GM18511 (cell line): ENCODE measurements around the gene PTPRD.
"Not testable (repeated sequence)": the region's sequence is repeated elsewhere in the genome, so short reads cannot be mapped to it uniquely, and the experiment has no call there.

Source experiments
- ATAC-seq: cut with Tn5 transposase; IDR thresholded peaks from one replicate; pipeline ENCODE4 v1.9.1; 2021; ENCODE audit warnings: mild to moderate bottlenecking, moderate library complexity; ENCODE audit not compliant: unreplicated experiment

PTPRD gene

DNA sequence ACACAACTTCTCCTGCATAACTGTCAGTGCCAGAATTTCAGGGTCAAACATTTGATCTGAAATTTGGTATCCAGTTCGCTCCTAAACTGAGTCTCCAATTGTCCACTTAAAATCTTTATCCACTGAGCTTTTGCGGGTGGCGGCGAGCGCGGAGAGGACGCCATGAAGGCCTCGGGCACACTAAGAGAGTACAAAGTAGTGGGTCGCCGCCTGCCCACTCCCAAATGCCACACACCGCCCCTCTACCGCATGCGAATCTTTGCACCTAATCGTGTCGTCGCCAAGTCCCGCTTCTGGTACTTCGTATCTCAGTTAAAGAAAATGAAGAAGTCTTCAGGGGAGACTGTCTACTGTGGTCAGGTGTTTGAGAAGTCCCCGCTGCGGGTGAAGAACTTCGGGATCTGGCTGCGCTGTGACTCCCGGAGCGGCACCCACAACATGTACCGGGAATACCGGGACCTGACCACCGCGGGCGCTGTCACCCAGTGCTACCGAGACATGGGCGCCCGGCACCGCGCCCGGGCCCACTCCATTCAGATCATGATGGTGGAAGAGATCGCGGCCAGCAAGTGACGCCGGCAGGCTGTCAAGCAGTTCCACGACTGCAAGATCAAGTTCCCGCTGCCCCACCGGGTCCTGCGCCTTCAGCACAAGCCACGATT is 1899.5 kb downstream of the PTPRD start:
- no peak for ATAC-seq

DNA sequence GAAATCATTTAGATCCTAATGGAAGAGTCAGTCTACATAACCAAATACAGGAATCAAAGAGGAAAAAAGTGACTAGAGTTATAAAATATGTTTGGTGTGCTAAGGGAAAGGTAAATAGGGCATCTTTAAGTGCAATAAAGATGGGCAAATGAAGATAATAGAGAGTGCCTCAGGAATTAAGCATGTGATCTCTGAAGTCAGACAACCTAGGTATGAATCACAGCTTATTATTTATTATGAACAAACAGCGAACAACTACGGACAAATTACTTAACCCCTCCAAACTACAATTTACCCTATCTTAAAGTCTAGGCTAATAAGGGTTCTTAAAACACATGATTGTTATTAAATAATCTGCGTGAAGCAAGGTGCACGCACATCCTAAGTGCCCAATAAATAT is 1903.1 kb downstream of the PTPRD start:
- no peak for ATAC-seq

DNA sequence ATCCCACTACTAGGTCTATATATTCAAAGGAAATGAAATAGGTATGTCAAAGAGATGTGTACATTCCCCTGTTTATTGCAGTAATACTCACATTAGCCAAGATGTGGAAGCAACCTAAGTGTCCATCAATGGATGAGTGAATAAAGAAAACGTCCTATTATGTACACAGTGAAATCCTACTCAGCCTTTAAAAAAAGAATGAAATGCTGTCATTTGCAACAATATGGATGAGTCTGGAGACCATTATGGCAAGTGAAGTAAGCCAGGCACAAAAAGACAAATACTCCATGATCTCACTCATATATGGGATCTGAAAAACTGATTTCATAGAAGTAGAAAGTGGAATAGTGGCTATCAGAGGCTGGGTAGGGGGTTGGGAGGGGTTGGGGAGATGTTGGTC is 1904.1 kb downstream of the PTPRD start:
- ATAC-seq, result no peak

DNA sequence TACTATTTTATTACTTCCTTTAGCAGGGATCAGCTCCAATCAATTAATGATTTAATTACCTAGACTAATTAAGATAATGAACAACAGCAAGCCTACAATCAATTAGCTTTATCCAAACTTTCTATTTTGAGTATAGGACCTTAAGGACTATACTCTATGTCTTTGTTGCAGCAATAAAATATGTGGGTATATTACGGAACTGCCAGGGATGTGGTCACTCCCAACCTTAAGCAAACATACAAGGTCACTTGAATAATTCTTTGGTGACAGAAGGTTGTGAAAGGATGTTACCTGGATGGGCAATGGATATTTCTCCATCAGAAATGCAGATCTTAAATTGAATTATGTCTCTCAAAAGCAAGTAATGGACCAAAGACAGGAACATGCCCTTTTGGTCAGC is 1905.8 kb downstream of the PTPRD start:
- no peak for ATAC-seq

DNA sequence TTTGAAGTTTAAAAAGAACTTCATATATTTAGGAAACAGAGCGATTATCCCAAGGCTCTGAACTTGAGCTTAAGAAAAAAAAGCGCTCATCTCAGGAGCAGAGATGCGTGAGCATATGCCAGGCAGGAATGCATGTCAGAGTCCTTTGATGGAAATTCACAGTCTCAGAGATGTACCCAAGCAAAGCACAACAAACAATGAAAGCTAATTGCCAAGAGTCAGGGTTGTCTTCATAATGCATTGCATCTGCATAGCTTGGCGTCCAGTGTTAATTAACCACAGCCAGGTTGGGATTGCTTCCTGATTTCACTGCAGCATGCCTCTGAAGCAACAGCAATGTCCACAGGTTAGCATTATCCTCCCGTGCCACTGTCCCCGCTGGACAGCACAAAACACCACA is 1906.3 kb downstream of the PTPRD start:
- ATAC-seq, result no peak

DNA sequence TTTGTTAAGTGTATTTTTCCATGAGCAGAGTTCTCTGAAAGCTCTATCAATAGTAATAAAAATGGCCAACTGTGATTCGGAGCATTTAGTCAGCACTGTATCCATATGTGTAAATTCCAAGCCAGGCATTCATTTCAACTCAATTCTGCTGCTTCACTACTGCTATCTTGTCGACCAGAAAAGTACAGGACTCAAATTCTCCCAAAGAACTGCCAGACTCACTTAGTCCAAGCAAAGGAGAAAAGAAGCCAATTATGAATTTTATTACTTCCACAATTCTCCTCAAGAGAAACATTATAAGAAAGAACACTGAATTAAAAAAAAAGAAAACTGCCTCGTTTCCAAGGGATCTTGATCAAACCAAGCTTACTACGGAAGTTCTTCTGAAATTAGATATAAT is 1906.9 kb downstream of the PTPRD start:
- no peak for ATAC-seq

DNA sequence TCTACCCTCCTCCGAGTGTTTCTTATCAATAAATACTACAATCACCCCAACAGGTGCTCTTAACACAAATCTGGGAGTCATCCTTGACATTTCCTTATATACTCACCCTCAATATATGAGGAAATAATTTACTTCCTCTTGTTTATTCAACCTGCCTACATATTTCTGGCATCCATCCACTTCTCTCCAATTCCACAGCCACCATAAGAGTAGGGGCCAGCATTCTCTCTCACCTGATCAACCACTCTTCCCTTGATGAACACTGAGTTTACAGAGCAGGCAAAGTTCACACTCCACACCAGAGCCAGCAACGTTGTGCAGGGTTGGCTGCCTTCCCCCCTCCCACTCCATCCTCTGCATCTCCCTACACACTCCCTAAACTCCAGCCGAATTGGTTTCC is 1908.9 kb downstream of the PTPRD start:
- no peak for ATAC-seq

DNA sequence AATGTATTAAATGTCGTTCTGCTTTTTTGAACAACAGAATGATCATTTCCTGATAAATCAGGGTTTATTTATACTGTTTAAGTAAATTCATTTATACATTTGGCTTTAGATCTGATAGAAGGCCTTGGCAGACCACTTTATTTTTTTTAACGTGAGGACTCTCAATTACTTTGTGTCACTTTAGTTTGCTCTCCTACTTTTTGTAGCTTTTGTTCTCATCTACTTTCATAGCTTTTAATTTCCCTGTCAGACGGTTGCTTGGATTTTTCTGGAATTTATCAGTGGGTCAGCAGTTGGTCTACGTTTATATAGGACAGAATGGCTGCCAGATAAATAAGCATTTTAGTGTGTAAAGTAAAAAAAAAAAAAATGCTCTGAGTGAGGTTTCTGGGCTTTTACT is 1910.9 kb downstream of the PTPRD start:
- ATAC-seq, result no peak

DNA sequence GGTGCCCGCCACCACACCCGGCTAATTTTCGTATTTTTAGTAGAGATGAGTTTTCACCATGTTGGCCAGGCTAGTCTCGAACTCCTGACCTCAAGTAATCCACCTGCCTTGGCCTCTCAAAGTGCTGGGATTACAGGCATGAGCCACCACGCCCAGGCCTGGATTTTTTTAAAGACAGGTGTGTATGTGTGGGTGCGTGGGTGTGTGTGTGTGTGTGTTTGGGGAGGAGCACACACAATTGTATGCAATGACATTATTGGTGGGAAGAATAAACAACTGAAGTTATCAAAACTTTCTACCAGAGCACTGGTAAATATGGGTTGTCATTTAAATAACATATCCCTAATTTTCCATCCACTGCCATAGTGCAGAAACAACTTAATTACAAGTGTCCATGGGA is 1915.2 kb downstream of the PTPRD start:
- ATAC-seq, result not testable (repeated sequence)

DNA sequence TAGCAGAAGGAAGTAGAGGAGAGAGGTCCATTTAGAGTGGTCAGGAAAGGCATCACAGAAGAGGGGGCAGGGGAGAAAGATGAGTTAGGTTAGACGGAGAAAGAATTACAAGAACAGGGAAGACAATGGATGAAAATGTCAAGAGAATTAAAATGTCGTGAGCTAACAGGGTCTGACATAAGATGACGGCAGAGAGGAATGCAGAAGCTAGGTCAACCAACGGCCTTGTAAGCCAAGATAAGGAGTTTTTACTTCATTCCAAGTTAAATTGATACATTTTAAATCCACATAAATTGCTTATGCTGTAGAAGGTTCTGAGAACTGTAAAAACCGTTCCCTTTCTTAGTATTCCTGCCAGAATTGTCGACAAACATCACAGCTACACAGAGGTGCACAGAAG is 1916.3 kb downstream of the PTPRD start:
- no peak for ATAC-seq

DNA sequence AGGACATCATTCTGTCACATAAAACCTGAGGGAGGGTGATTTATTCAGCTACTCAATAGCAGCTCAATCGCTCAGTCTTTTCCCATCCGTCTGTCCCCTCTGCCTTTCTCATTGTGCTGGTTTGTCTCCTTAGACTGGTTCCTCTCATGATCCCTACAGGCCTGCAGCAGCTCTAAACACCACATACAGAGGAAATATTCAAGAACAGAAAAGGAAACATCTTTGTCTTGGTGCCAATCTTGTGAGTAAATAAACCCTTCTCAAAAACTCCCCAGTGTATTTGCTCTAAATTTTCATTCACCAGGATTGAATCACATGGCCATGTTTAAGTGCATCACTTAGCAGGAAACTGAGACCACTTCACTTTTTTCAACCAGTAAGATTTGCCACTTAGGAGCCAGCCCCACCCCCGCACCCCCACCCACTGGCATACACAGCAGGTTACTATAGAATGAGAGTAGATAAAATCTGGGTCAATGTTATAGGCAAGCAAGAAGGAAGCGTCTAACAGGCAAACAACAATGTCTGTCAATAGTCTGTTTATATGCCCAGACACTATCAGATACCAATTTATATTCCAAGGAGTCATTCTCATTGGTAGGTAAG is 1917.7 kb downstream of the PTPRD start:
- no peak for ATAC-seq

DNA sequence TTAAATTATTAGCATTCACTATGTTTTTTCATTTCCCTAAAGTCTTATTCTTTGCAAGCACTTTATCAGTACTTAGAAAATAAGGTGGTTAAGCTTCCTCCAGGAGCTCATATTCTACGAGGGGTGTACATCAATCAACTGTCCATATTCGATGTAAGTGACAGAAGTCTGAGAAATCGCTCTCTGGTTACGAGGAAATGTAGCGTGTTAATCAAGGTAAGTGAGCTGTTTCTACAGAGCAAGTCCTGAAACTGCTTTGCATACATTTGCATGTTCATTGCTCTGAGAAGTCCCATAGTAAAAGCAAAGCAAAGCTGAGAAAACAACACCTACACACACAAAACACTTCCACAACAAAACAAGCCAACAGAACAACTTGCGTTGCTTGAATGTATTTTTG is 1919.3 kb downstream of the PTPRD start:
- no peak for ATAC-seq

DNA sequence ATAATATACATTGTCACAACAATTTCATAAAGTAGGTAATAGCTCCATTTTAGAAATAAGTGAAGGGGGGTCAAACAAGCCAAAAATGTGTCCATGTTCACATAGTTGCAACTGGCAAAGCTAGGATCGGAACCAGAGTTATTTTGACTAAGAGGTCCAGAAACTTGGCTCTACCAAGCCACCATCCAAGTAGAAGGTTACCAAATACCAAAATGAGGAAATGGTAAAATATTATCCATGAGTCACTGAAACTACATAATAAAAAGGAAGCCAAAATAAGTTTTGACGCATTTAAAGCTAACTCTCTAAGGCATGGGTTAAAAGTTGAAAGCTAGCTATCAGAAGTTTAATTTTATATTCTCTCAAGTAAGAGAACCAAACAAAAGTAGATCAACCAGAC is 1926.3 kb downstream of the PTPRD start:
- no peak for ATAC-seq

DNA sequence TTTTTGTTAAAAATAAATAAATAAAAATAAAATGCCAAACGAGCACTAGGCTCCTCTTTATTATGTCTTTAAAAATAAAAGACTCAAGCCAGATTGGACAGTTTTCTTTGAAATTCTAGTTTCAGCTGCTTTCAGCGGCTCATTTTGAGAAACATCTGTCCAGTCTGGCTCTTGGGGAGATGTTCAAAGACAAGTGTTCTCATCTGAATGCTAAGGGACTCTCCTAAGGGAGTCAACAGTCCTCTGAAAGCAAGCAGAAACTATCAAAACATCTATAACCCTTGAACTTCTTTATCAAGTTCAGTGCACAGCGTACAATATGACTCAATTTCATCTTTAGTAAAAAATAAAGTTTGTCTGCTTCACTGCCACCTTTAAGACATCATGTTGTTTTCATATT is 1927.0 kb downstream of the PTPRD start:
- ATAC-seq, result no peak

DNA sequence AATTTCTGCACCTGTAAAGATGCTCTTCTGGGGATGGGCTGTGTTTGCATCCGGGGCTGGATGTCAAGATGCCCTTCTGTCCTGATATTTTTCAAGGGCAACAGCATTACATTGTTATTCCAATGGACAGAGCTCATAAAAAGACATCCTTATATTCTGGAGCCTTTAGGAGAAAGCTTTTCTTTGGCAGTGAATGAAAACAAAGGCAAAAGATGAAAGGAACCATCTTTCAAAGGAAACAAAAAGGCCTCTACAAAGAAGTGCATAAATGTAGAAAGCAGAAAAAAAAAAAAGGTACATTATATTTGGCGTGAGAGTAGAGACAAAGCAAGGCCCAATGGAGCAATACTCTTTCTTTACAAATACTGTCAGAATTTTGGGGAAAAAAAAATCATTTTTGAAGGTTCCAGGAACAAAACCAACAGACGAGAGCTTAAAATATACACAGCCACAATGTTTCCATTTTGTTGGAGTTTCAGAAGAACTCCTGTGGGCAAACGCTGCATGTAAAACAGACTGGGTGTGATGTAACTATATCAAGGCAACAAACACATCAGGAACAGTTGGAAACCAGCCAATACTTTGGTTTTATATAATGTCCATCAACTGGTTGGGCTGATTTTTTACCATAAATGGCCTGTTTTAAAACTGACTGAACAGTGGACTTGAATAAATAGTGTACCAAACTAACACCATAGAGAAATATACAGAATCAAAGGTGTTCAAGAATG is 1927.7 kb downstream of the PTPRD start:
- ATAC-seq, result no peak

DNA sequence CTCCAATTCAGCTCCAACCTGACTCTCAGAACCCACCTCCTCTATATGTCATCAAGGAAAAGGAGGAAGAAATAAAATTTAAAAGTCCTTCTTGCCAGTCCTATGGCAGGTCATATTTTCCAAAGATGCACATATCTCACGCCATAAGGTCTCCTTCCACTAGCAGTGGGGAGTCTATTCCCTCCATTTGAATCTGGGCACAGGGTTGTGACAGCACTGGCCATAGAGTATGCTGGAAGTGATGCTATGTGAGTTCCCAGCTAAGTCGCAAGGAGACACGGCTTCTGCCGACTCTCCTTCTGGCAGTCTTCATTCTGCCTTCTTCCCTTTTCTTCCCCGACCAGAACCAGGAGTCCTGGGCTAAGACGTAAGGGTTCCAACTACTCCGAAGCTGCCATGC is 1929.3 kb downstream of the PTPRD start:
- no peak for ATAC-seq

DNA sequence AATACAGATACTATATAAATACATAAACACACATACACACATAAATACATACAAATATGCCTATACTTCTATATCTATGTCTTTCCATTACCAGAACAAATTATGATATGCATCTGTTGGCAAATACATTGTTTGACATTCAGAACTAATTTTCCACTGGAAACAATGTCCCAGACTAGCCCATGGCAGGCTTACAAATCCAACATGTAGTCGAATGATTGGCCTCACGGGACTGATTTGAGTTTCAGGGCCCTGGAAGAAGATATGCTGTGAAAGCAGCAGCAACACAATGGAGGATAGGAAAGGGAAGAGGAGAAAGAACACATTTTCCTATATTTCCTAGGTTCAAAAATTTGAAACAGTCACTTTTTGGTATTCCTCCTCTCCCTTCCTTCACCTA is 1932.1 kb downstream of the PTPRD start:
- ATAC-seq, result no peak

DNA sequence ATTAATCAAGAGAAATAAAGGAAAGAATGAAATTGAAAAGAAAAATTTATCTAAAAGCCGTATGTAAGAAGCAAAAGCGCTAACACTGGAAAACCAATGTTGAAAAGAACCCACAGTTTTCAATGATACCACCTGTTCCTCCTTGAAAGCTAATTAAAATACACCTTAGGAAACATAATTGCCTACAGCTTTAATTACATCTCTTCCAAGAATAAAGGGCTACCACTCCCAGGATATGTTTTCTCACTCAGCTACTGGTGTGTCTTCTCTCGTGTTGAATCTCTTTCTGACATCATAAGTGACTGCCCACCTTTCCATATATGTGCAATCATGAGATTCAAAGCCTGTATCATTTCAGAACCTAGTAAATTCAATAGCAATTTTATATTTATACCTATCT is 1932.6 kb downstream of the PTPRD start:
- ATAC-seq, result no peak

DNA sequence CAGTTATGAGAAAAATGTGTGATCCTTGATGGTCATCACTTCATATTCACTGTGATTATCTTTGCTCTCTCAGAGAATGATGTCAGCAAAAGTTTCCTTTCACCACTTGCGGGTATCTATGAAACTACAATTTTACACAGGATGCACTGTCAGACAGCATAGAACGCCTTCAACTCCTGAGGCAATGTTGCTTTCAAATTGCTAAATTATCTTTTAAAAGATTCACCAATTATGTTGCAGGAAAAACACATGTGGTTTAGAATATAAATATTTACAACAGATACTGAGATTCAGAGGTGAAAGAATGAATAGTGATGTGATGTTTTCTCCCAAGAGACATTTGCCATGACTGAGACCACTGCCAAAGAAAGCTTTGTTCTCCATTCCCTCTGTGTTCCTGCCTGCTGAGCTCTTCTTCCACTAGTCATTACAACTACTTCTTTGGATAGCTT is 1933.4 kb downstream of the PTPRD start:
- no peak for ATAC-seq

DNA sequence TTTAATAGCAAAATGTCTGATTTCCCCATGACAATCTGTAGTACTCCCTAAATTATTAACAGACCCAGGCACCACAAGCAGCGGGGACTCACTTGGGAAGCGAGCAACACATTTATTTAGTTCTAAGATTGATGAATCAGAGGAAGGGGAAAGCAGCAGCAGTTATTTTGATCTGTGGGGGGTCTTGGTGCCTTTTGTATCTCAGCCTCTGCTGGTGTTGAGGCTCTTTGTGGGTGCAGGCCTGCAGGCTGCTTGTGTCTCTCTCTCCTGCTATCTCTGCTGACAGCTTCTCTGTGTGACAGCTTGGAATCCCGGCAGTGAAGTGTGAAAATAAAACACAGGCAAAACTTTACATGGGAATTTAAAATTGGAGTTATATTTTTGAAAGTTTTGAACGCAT is 1935.1 kb downstream of the PTPRD start:
- ATAC-seq, result no peak

DNA sequence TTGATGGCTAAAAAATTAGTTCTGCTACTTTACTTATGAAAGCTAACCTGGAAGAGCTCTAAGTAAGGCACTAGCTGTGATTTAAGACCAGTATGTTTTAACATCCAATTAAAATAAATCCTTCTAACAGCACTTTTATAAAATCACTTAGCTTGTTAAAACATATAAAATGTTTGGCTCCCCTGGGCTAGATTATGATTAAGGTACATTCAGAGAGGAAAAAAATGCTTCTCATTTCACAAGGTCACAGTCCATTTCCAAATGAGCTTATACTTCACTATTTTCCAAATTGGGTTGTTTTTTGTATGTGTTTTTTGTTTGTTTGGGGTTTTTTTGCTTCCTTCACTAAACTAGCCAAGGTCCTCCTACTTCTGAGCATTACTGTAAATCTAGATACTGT is 1938.3 kb downstream of the PTPRD start:
- no peak for ATAC-seq

DNA sequence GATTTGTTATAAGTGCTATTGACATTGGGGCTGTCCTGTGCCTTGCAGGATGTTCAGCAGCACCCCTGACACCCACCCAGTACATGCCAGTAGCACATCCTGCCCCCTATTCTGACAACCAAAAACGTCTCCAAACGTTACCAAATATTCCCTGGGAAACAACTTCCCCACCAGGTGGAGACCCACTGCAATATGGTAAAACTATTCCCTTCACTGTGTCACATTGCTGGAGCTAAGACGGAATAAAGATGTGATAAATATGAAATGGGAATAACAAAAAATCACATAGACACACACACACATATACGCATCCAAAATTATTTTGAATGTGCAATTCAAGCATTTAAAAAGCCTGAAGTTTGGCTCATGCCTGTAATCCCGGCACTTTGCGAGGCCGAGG is 1939.0 kb downstream of the PTPRD start:
- no peak for ATAC-seq
